Measurements from ENCODE around the gene PRAF2. TPM values are rescaled to one million over a fixed set of nuclear protein-coding genes. Genes with fewer than 3 reads are reported as not detected.
A peak's percentile ranks its signal among the peaks of the same experiment; 100 is the strongest.

Gene PRAF2
- total RNA-seq, 4 donors from 2014 or later: 4.5 to 6.6 (median 4.7) TPM

GRCh38 chrX:49043987-49044281 is 29.9 kb downstream of the PRAF2 start:
- Histone ChIP-seq H3K27ac (peak overlapping the region; percentile 78 to 85 (median 82)), H3K27me3 (no peaks in the 10 kb centered on the region), H3K9me3 (no peaks in the 10 kb centered on the region), H3K36me3 (peaks cover 0 to 4% of the 10 kb centered on the region in 2 donors), H3K4me1 (peaks cover 9% of the 10 kb centered on the region in 2 donors), H3K4me3 (peak overlapping the region; percentile 22 to 41 (median 35))
- DNase-seq (no peak), ATAC-seq (no peak)
- TF ChIP-seq POLR2A (IDR thresholded peaks at IDR 0.05): no peak
- TF ChIP-seq, protein P1, sequence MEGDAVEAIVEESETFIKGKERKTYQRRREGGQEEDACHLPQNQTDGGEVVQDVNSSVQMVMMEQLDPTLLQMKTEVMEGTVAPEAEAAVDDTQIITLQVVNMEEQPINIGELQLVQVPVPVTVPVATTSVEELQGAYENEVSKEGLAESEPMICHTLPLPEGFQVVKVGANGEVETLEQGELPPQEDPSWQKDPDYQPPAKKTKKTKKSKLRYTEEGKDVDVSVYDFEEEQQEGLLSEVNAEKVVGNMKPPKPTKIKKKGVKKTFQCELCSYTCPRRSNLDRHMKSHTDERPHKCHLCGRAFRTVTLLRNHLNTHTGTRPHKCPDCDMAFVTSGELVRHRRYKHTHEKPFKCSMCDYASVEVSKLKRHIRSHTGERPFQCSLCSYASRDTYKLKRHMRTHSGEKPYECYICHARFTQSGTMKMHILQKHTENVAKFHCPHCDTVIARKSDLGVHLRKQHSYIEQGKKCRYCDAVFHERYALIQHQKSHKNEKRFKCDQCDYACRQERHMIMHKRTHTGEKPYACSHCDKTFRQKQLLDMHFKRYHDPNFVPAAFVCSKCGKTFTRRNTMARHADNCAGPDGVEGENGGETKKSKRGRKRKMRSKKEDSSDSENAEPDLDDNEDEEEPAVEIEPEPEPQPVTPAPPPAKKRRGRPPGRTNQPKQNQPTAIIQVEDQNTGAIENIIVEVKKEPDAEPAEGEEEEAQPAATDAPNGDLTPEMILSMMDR (IDR thresholded peaks at IDR 0.05 in 4 of 5, conservative IDR thresholded peaks at IDR 0.05 in 1 of 5): no peak
- intact Hi-C loops (cut with DNase I; ENCODE audit: low total_unique reads): loop anchor here (1.0 to 5.0 kb wide), 7 partner anchors 30 to 242 kb away; partner anchors contain the start of genes GRIPAP1, HDAC6, PIM2 and PRAF2
- in situ Hi-C loops (cut with MboI; ENCODE audit: low sequenced_read_pairs in 4 of 4): loop anchor here in 1 of 4 donors (5.0 kb wide), 1 partner anchor 82 kb away; no protein-coding TSS in a partner anchor

DNA sequence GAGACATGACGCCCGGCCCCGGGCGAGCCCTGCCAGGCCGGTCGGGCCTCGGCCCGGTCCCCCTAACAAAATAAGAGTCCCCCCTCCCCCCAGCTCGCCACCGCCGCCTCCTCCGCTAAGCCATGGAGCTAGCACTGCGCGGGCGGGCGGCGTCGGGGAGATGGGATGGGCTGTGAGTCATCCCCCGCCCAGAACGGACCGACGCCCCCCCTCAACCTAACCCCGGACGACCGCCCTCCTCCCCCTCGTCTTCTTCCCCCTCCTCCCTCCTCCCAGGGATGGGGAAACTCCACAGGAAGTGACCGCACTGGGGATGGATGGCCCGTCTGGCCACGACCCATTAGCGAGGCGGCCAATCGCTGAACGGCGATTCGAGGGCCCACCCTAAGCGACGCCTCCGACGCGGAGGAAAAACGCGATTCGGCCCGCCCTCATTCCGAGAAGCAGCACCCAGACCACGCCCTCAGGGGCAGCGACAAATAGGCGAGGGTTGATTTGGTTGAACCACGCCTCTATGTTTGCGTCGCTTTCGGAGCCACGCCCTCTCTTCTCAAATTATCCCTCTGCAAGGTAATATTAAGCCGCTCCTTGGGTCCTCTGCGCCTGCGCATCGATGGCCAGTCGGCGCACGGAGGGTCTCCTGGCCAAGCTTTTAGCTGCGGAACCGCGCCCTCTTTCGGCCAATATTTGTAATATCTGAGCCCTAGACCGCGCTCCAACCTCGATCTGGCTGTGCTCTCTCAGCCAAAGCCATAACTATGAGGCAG is 30.4 kb downstream of the PRAF2 start, which contains the start of gene TFE3:
Gene TFE3, minus strand, starts transcription at position 138 of the 767 bp plus-strand sequence. Its CDS starts 131 bp downstream, at position 7.
- Histone ChIP-seq H3K27me3 (no peaks in the 10 kb centered on the region), H3K4me1 (peaks cover 9% of the 10 kb centered on the region in 2 donors), H3K4me3 (peak within 1 kb of the TSS; percentile 76 to 87 (median 79)), H3K36me3 (peaks cover 0 to 10% of the 10 kb centered on the region in 2 donors), H3K9me3 (no peaks in the 10 kb centered on the region), H3K27ac (peak within 1 kb of the TSS; percentile 93 to 100 (median 98))
- TF ChIP-seq POLR2A (IDR thresholded peaks at IDR 0.05): peak; percentile 72 to 76
- TF ChIP-seq, protein P1 (IDR thresholded peaks at IDR 0.05 in 4 of 5, conservative IDR thresholded peaks at IDR 0.05 in 1 of 5): peak; percentile 41 to 64 (median 63)
- in situ Hi-C loops (cut with MboI; ENCODE audit: low sequenced_read_pairs in 4 of 4): loop anchor here in 1 of 4 donors (5.0 kb wide), 1 partner anchor 81 kb away; no protein-coding TSS in a partner anchor
- DNase-seq: peak; percentile 97 to 99
- intact Hi-C loops (cut with DNase I; ENCODE audit: low total_unique reads): loop anchor here (1.0 to 5.0 kb wide), 7 partner anchors 31 to 241 kb away; partner anchors contain the start of genes GRIPAP1, HDAC6, PIM2 and PRAF2
- peak; percentile 90 to 93 for ATAC-seq

GRCh38 chrX:49042581-49043219 is 31.1 kb downstream of the PRAF2 start:
- TF ChIP-seq POLR2A (IDR thresholded peaks at IDR 0.05): no peak
- TF ChIP-seq, protein P1 (IDR thresholded peaks at IDR 0.05 in 4 of 5, conservative IDR thresholded peaks at IDR 0.05 in 1 of 5): no peak
- Histone ChIP-seq H3K27me3 (no peaks in the 10 kb centered on the region), H3K4me3 (peak overlapping the region; percentile 76 to 87 (median 79)), H3K4me1 (peaks cover 9% of the 10 kb centered on the region in 2 donors), H3K36me3 (peaks cover 0 to 17% of the 10 kb centered on the region in 2 donors), H3K9me3 (no peaks in the 10 kb centered on the region), H3K27ac (peak overlapping the region; percentile 93 to 100 (median 98))
- ATAC-seq: peak in 1 of 2 donors; percentile 0
- intact Hi-C loops (cut with DNase I; ENCODE audit: low total_unique reads): loop anchor here (1.0 to 5.0 kb wide), 7 partner anchors 32 to 240 kb away; partner anchors contain the start of genes GRIPAP1, HDAC6, PIM2 and PRAF2
- peak in 1 of 2 donors; percentile 14 for DNase-seq
- in situ Hi-C loops (cut with MboI; ENCODE audit: low sequenced_read_pairs in 4 of 4): loop anchor here in 1 of 4 donors (5.0 kb wide), 1 partner anchor 80 kb away; no protein-coding TSS in a partner anchor

GRCh38 chrX:49041744-49042580 is 31.8 kb downstream of the PRAF2 start:
- peak overlapping the region; percentile 93 to 100 (median 98) for H3K27ac ChIP-seq
- TF ChIP-seq, protein P1 (IDR thresholded peaks at IDR 0.05 in 4 of 5, conservative IDR thresholded peaks at IDR 0.05 in 1 of 5): no peak
- TF ChIP-seq POLR2A (IDR thresholded peaks at IDR 0.05): no peak
- intact Hi-C loops (cut with DNase I; ENCODE audit: low total_unique reads): loop anchor here (5.0 kb wide), 2 partner anchors 150 to 240 kb away; partner anchors contain the start of gene HDAC6
- H3K9me3 ChIP-seq: no peaks in the 10 kb centered on the region
- no peaks in the 10 kb centered on the region for H3K27me3 ChIP-seq
- H3K36me3 ChIP-seq: peaks cover 0 to 22% of the 10 kb centered on the region in 2 donors
- in situ Hi-C loops (cut with MboI; ENCODE audit: low sequenced_read_pairs in 4 of 4): loop anchor here in 1 of 4 donors (5.0 kb wide), 1 partner anchor 80 kb away; no protein-coding TSS in a partner anchor
- peak; percentile 20 to 22 for ATAC-seq
- peak; percentile 8 to 34 for DNase-seq
- peaks cover 9% of the 10 kb centered on the region in 2 donors for H3K4me1 ChIP-seq
- H3K4me3 ChIP-seq: peak overlapping the region; percentile 76 to 87 (median 79)

Measured in gastrocnemius medialis (tissue), 4 donors.